GM18505 (cell line): ENCODE measurements around the gene TMEM135.
"Not testable (repeated sequence)": the region's sequence is repeated elsewhere in the genome, so short reads cannot be mapped to it uniquely, and the experiment has no call there.

ENCODE experiments used
- ATAC-seq: cut with Tn5 transposase; IDR thresholded peaks from one replicate; pipeline ENCODE4 v1.9.1; 2021; ENCODE audit not compliant: unreplicated experiment
- POLR2A ChIP-seq: IDR thresholded peaks from 4 replicates; pipeline ENCODE4 v1.6.1; 2011; ENCODE audit warnings: borderline replicate concordance; ENCODE audit not compliant: insufficient read depth, insufficient read length; ENCODE audit errors: extremely low read depth

The TMEM135 gene

DNA sequence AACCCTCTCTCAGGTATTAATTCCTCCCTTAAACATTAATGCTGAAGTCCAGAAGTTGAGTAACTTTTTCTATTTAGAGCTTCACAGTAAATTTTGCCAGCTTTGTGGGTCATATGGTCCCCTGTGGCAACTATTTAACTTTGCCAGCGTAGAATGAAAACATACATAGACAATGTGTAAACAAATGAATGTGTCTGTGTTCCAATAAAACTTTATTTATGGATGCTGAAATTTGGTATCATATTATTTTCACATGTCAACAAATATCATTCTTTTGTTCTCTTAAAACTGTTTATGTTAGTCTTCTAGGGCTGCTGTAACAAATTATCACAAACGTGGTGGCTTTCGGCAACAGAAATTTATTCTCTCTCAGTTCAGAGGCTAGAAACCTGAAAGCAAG is 85.1 kb downstream of the TMEM135 start:
- no peak for ATAC-seq
- no peak for TF ChIP-seq POLR2A

DNA sequence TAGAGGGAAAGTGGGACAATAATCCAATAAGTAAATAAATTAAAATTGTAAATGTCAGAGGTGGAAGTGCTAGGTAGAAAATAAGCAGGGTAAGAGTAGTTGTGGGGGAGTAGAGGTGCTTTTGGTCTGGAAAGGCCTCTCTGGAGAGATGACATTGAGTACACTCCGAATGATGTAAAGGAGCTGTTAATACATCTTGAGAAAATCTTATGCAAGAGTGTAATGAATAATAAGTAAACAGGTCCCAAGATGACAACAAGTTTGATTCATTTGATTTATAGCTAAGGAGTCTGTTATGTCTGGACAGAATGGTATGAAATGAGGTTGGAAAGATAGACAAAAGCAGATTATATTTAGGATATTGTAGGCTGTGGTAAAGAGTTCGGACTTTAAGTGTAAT is 87.5 kb downstream of the TMEM135 start:
- no peak for ATAC-seq
- no peak for TF ChIP-seq POLR2A

DNA sequence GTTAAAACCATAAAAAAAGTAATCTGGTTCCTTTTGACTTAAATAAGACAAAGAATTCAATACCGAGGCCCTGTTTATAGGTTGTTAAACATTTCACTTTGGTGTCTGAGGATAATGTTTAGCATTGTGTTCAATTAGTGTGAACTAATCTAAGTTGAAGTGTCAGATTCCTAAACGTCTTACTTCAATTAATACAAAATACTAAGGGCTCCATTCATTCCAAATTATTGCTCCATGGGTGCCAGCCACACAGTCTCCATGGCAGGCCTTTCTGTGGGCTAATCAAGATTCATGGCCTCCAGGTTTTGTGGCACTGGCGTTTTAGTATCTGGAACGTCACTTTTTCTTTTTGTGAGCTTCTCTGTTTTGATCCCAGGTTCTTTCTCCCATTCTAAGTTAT is 89.4 kb downstream of the TMEM135 start:
- TF ChIP-seq POLR2A = no peak
- ATAC-seq = no peak

DNA sequence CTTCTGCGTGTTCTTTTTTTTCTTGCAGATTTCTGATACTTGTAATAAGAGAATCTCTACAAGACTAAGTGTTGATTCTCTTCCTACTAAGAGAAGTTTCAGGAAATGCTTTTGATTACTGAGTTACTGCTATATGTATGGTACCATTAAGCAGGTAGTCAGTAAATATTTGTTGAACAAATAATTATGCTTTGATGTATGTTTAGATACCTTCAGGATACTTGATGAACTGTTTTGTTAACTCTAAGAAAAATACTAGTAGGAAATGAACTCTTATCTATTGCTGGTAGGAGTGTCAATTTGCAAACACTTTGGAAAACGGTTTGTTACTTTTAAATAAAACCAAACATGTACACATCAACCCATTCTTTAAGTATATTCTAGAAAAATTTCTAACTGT is 90.6 kb downstream of the TMEM135 start:
- no peak for ATAC-seq

DNA sequence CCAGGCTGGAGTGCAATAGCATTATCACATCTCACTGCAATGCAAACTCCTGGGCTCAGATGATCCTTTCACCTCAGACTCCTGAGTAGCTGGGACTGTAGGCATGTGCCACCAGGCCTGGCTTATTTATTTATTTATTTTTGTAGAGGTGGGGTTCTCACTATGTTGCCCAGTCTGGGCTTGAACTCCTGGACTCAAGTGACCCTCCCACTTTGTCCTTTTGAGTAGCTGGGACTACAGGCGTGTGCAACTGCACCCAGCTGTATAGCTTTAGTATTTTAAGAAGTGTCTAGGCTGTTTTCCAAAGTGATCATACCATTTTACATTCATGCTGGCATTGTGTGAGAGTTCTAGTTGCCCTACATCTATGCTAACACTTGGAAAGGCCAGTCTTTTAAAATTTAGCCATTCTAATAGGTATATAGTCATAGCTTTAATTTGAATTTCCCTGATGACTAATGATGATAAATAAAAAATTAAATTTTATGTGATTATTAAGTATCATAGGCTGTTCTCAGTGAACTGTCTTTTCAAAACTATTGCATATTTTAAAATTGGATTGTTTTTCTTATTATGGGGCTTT is 96.9 kb downstream of the TMEM135 start:
- no peak for ATAC-seq
- TF ChIP-seq POLR2A = no peak

More for the DNA sequence above, 90.6 kb downstream of the TMEM135 start:
- TF ChIP-seq POLR2A = no peak

DNA sequence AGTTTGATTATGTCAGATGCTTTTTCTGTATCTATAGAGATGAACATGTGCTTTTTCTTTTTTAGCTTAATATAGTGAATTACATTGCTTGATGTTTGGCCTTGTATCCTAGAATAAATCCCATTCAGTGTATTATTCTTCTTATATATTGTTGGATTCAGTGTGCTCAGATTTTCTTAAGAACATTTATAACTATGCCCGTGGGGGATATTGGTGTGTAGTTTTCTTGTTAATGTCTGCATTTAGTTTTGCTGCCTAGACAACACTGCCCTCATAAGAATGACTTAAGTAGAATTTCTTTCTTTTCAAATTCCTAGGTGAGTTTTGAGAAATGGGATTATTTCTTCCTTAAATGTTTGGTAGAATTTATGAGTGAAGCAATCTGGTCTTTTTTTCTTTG is 98.5 kb downstream of the TMEM135 start:
- ATAC-seq = no peak
- no peak for TF ChIP-seq POLR2A

DNA sequence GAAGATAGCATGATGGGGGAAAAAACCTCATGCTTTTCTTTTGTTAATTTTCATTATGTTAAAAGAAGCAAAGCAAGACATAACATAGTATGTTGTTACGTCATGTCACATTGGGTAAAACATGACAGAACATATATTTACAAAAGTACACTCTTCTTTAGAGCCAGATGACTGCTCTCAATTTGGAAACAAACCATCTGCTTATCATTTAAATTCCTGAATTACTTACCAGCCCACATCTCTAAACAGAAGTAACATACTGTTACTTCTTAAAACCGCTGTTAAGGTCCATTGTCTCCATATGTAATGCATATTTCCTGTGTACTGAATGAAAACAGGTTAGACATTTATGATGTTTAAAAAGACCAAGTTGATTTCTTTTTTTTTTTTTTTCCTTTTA is 100.0 kb downstream of the TMEM135 start:
- ATAC-seq = no peak
- TF ChIP-seq POLR2A = no peak

DNA sequence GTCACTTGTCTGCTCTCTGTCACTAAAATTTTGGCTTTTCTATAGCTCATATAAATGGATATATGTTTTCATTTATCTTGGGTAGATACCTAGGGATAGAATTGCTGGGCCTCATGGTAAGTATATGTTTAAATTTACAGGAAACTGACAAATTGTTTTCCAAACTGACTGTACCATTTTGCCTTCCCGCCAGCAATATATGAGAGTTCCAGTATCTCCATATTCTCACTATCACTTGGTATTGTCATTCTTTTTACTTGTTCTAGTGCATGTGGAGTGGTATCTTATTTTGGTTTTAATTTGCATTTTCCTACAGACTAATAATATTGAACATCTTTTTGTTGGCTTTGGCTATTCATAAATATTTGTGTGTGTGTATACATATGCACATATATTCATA is 101.7 kb downstream of the TMEM135 start:
- ATAC-seq = no peak
- no peak for TF ChIP-seq POLR2A

DNA sequence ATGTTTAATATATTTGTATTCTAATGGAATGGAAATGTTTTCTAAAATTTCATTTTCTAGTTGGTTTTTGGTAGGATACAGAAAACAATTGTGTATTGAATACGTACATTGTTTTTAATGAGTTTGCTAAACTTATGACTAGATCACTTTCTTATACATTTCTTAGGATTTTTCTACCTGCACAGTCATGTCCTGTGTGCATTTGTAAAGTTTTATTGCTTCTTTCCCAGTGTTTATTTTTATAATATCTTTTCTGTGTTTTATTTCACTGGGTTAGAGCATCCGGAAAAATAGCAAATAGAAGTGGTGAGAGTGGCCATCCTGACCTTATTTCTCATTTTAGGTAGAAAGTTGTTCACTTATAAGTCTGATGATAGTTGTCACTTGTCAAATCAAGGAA is 103.6 kb downstream of the TMEM135 start:
- ATAC-seq = no peak

DNA sequence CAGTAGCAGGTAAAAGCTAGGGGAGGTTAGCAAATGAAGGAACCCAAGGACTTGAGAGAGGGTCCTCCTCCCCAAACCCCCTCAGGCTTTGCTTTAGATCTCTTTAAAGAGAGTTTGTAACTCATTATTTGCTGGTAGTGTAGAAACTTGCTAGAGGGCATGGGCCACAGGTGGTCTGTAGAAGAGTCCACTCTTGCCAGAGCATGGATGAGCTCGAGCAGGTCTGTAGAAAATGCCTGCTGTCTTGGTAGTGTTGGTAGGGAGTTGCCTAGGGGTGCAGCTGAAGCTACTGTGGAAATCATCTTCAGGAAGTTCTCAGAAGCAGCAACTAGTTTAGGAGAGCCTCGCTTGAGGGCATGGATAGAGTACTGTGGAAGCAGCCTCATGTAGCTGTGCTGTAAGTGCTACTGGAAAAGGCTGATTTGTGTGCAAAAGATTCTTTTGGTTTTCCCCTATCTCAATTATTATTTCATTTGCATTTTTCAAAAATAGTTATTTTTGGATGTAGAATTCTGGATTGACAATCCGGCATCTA is 104.3 kb downstream of the TMEM135 start:
- ATAC-seq = no peak
- no peak for TF ChIP-seq POLR2A

More for the DNA sequence above, 103.6 kb downstream of the TMEM135 start:
- TF ChIP-seq POLR2A = no peak

DNA sequence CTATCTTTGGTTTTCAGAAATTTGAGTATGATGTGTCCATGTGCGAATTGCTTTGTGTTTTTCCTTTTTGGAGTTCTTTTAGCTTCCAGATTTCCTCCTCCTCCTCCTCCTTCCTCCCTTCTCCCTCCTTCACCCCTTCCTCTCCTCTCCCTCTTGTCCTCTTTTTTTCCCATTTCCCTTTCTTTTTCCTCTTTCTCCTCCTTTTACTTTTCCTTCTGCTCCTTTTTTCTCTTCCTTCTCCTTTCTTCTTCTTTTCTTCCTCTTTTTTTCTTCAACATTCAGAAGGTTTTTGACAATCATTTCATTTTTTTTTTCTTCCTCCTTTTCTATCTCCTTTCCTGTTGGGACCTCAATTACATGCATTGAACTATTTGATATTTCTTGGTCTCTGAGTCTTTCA is 104.9 kb downstream of the TMEM135 start:
- TF ChIP-seq POLR2A = no peak
- no peak for ATAC-seq

DNA sequence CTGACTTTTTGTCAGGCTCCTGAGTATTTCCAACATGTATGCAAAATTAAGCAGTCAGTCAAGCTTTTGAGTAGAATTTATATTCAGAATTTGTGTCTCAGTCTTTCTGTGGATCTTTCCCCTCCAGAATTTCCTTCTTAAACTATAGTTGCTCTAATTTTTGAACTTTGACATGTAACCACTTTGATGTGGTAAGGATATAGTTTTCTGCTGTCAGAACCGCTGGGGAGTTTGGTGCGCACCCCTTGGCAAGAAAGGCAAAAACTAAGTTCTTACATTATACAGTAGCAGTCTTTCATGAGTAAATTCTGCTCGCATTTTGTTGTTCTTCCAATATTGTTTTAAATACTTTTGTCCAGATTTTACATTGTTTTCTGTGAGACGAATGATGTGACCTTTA is 105.9 kb downstream of the TMEM135 start:
- no peak for TF ChIP-seq POLR2A
- no peak for ATAC-seq

DNA sequence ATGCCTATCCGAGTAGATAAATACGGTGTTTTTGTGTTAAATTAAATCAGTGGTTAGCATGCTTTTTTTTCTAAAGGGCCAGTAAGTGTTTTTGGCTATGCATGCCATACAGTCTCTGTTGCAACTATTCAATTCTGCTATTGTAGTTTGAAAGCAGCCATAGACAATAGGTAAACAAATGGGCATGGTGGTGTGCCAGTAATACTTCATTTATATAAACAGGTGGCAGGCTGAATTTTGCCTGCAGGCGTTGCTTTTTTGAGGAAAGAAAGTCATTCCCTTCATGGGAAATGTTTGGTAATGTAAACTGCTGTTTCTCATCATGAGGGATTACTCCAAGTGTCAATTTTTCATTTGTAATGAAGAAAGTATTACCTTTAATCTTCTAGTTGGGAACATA is 106.5 kb downstream of the TMEM135 start:
- TF ChIP-seq POLR2A = no peak
- ATAC-seq = no peak

DNA sequence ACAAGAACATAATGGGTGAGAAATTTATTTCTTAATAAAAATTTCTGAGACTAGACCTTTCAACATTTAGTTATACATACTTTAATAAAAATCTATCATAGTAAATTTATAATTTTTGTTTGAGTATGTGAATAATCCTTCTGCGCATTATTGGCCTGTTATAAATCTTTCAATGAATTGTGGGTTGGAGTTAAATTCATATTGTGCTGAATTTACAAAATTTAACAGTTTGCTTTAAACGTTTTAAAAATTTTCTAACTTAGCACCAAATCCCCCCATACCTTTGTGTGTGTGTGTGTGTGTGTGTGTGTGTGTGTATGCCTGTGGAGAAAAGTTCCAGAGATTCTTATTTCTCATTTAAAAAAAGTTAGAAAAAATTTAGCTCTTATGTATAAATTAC is 111.0 kb downstream of the TMEM135 start:
- no peak for ATAC-seq
- no peak for TF ChIP-seq POLR2A

DNA sequence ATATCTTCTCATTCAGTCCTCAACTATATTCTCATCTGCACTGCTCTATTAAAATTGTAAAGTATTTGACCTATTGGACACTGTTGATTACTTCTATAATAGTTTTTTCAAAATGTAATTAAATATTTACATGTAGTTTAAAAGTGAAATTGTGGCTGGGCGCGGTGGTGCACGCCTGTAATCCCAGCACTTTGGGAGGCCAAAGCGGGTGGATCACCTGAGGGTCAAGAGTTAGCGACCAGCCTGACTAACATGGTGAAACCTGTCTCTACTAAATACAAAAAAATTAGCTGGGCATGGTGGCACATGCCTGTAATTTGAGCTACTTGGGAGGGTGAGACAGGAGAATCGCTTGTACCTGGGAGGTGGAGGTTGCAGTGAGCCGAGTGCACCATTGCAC is 112.0 kb downstream of the TMEM135 start:
- ATAC-seq = not testable (repeated sequence)
